Measurements from ENCODE around the gene CNTFR.

Gene CNTFR

GRCh38 chr9:34588671-34589635 is 571 bp downstream of the CNTFR start:
- no peak for DNase-seq

GRCh38 chr9:34587271-34587670 is 2.3 kb downstream of the CNTFR start:
- no peak for DNase-seq

- DNase-seq = no peak
These were observed 3.4 kb downstream of the CNTFR start for GRCh38 chr9:34585946-34586669.

- no peak for DNase-seq
These were observed 4.6 kb downstream of the CNTFR start for GRCh38 chr9:34584970-34585369.

- DNase-seq = no peak
These were observed 6.7 kb downstream of the CNTFR start for GRCh38 chr9:34582787-34583186.

- DNase-seq = no peak
These were observed 8.2 kb downstream of the CNTFR start for GRCh38 chr9:34581318-34581717.

- DNase-seq = no peak
These were observed 9.2 kb downstream of the CNTFR start for GRCh38 chr9:34580358-34580757.

GRCh38 chr9:34579808-34580163 is 9.7 kb downstream of the CNTFR start:
- no peak for DNase-seq

GRCh38 chr9:34579104-34579807 is 10.3 kb downstream of the CNTFR start:
- no peak for DNase-seq

GRCh38 chr9:34578241-34579103 is 11.1 kb downstream of the CNTFR start:
- DNase-seq = no peak

GRCh38 chr9:34577400-34578240 is 11.9 kb downstream of the CNTFR start:
- DNase-seq = no peak

GRCh38 chr9:34576597-34577399 is 12.7 kb downstream of the CNTFR start:
- no peak for DNase-seq

GRCh38 chr9:34575862-34576596 is 13.5 kb downstream of the CNTFR start:
- DNase-seq = no peak

- no peak for DNase-seq
These were observed 14.3 kb downstream of the CNTFR start for GRCh38 chr9:34575241-34575640.

- DNase-seq = no peak
These were observed 15.0 kb downstream of the CNTFR start for GRCh38 chr9:34574571-34574970.

GRCh38 chr9:34573599-34574325 is 15.8 kb downstream of the CNTFR start:
- DNase-seq = no peak

GRCh38 chr9:34572628-34573027 is 16.9 kb downstream of the CNTFR start:
- DNase-seq = no peak

GRCh38 chr9:34572092-34572491 is 17.4 kb downstream of the CNTFR start:
- no peak for DNase-seq

GRCh38 chr9:34571481-34571810 is 18.1 kb downstream of the CNTFR start:
- no peak for DNase-seq

Data from OCI-M1 (cell line).